ENCODE results near the gene GORASP1.

GRCh38 chr3:39108200-39108710 is 828 bp upstream of the GORASP1 start:
- TF ChIP-seq, protein P1, sequence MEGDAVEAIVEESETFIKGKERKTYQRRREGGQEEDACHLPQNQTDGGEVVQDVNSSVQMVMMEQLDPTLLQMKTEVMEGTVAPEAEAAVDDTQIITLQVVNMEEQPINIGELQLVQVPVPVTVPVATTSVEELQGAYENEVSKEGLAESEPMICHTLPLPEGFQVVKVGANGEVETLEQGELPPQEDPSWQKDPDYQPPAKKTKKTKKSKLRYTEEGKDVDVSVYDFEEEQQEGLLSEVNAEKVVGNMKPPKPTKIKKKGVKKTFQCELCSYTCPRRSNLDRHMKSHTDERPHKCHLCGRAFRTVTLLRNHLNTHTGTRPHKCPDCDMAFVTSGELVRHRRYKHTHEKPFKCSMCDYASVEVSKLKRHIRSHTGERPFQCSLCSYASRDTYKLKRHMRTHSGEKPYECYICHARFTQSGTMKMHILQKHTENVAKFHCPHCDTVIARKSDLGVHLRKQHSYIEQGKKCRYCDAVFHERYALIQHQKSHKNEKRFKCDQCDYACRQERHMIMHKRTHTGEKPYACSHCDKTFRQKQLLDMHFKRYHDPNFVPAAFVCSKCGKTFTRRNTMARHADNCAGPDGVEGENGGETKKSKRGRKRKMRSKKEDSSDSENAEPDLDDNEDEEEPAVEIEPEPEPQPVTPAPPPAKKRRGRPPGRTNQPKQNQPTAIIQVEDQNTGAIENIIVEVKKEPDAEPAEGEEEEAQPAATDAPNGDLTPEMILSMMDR (optimal IDR thresholded peaks at IDR 0.05 in 1 of 3, IDR thresholded peaks at IDR 0.05 in 1 of 3, conservative IDR thresholded peaks at IDR 0.05 in 1 of 3; ENCODE audit: extremely low read depth in 1 of 3, insufficient read depth in 2 of 3, low read length in 3 of 3), result no peak
- no peak for TF ChIP-seq EZH2 (IDR thresholded peaks at IDR 0.05; ENCODE audit: low read length)

Measured in keratinocyte (primary cell).